B cell (primary cell): ENCODE measurements around the gene PALD1. TPM values are rescaled to one million over a fixed set of nuclear protein-coding genes. Genes with fewer than 3 reads are reported as not detected.

ENCODE experiments used
- ATAC-seq: fragments of 200-7000 bp; cut with Tn5 transposase; one replicate; pipeline ENCODE4 v1.10.0; 2021; ENCODE audit warnings: low read depth, mild to moderate bottlenecking, moderate number of reproducible peaks, moderate library complexity
- CTCF ChIA-PET: fragments of 350-600 bp; sonication (Branson Sonifier 250); formaldehyde crosslinking; loops from one replicate; lab custom pipeline; 2021; ENCODE audit warnings: antibody characterized with exemption, inconsistent platforms; lab: Charles Lee
- POLR2A ChIA-PET: fragments of 350-600 bp; sonication (Branson Sonifier 250); formaldehyde crosslinking; loops from one replicate; lab custom pipeline; 2021; ENCODE audit warnings: antibody characterized with exemption; lab: Charles Lee
- DNase-seq: peaks from one replicate; pipeline ENCODE4 v3.0.0; 2013
- H2AFZ ChIP-seq: 2 replicates; pipeline ENCODE4 v1.6.1; 2012; ENCODE audit warnings: mild to moderate bottlenecking, low read depth, low read length; ENCODE audit not compliant: insufficient read depth, poor library complexity, severe bottlenecking
- H3K27ac ChIP-seq, 2 donors: 1 replicate in 1 of 2; 2 replicates in 1 of 2; pipeline ENCODE4 v1.5.1; 2012 to 2013; ENCODE audit warnings: low read length in 2 of 2, mild to moderate bottlenecking in 2 of 2, moderate library complexity in 1 of 2
- H3K27me3 ChIP-seq, 4 experiments: fragments of 200-600 bp in 1 of 4; sonication (generic) in 1 of 4; replicated peaks in 1 of 4; 1 replicate in 2 of 4; 2 replicates in 2 of 4; pipeline versions ENCODE4 v1.6.1 to v1.7.0; 2013 to 2016; ENCODE audit warnings: low read length in 3 of 4, mild to moderate bottlenecking in 2 of 4, mixed read lengths in 1 of 4, moderate library complexity in 1 of 4; ENCODE audit not compliant: insufficient read depth in 4 of 4, control insufficient read depth in 3 of 4; ENCODE audit errors: control extremely low read depth in 1 of 4
- H3K36me3 ChIP-seq, 2 experiments: replicated peaks in 1 of 2; 1 replicate in 1 of 2; 2 replicates in 1 of 2; pipeline versions ENCODE4 v1.6.1 to v1.7.1; 2013; ENCODE audit warnings: low read length in 1 of 2; ENCODE audit not compliant: insufficient read depth in 2 of 2, control insufficient read depth in 1 of 2; ENCODE audit errors: control extremely low read depth in 1 of 2, extremely low read depth in 1 of 2
- H3K4me1 ChIP-seq, 2 donors: fragments of 200-600 bp in 1 of 2; sonication (generic) in 1 of 2; 1 replicate in 1 of 2; 2 replicates in 1 of 2; pipeline versions ENCODE4 v1.5.1 to v1.6.1; 2013 to 2017; ENCODE audit warnings: low read length in 2 of 2; ENCODE audit not compliant: control insufficient read depth in 2 of 2, insufficient read depth in 2 of 2
- H3K4me2 ChIP-seq: replicated peaks from 2 replicates; pipeline ENCODE3; 2012; ENCODE audit warnings: mild to moderate bottlenecking, low read depth, low read length; ENCODE audit not compliant: poor library complexity, severe bottlenecking
- H3K4me3 ChIP-seq, 5 experiments: fragments of 200-600 bp in 1 of 5; sonication (generic) in 1 of 5; 1 replicate in 3 of 5; 2 replicates in 2 of 5; pipeline versions ENCODE4 v1.5.1 to v1.7.0; 2011 to 2016; ENCODE audit warnings: low read length in 4 of 5, mild to moderate bottlenecking in 4 of 5, low read depth in 2 of 5, control low read depth in 1 of 5, moderate library complexity in 1 of 5; ENCODE audit not compliant: insufficient read depth in 1 of 5; ENCODE audit errors: control extremely low read depth in 1 of 5, extremely low read depth in 1 of 5
- H3K79me2 ChIP-seq: fragments of 200-600 bp; sonication (generic); one replicate; pipeline ENCODE4 v1.6.0; 2016; ENCODE audit warnings: low read length; ENCODE audit not compliant: control insufficient read depth, insufficient read depth
- H3K9ac ChIP-seq: fragments of 200-600 bp; sonication (generic); 2 replicates; pipeline ENCODE4 v1.6.1; 2017; ENCODE audit warnings: mild to moderate bottlenecking, low read length, moderate library complexity
- H3K9me3 ChIP-seq, 3 donors: one replicate each; pipeline versions ENCODE4 v1.6.1 to v1.7.1; 2013; ENCODE audit warnings: low read length in 2 of 3; ENCODE audit not compliant: control insufficient read depth in 2 of 3, insufficient read depth in 1 of 3; ENCODE audit errors: control extremely low read depth in 1 of 3
- H4K20me1 ChIP-seq: 2 replicates; pipeline ENCODE4 v1.6.0; 2012; ENCODE audit warnings: mild to moderate bottlenecking, low read length; ENCODE audit not compliant: insufficient read depth, control insufficient read depth, poor library complexity, severe bottlenecking
- H3K27ac Mint-ChIP-seq: one replicate; pipeline ENCODE4 v1.8.0; 2021; ENCODE audit warnings: mixed read lengths
- H3K27me3 Mint-ChIP-seq: one replicate; pipeline ENCODE4 v1.8.0; 2021; ENCODE audit warnings: mixed read lengths
- H3K4me1 Mint-ChIP-seq: one replicate; pipeline ENCODE4 v1.8.0; 2021; ENCODE audit warnings: mixed read lengths
- H3K4me3 Mint-ChIP-seq: one replicate; pipeline ENCODE4 v1.8.0; 2021; ENCODE audit warnings: mixed read lengths
- H3K9me3 Mint-ChIP-seq: one replicate; pipeline ENCODE4 v1.8.0; 2022; ENCODE audit warnings: mixed read lengths; ENCODE audit not compliant: insufficient read depth
- CTCF ChIP-seq: fragments of 200-600 bp; IDR thresholded peaks from one replicate; pipeline ENCODE4 v1.8.0; 2022; ENCODE audit warnings: antibody characterized with exemption, mild to moderate bottlenecking
- EZH2 ChIP-seq: IDR thresholded peaks from 2 replicates; pipeline ENCODE4 v1.6.1; 2012; ENCODE audit warnings: borderline replicate concordance, low read depth, mild to moderate bottlenecking, moderate library complexity, low read length; ENCODE audit not compliant: insufficient read depth, poor library complexity, severe bottlenecking
- WGBS: methylation state at CpG from one replicate; pipeline ENCODE4 v1.1.5; 2013; ENCODE audit warnings: missing lambda C conversion rate; ENCODE audit not compliant: insufficient coverage; 5-methylcytosine and 5-hydroxymethylcytosine counted together
- intact Hi-C: fragments of 100-400 bp; cut with micrococcal nuclease; formaldehyde crosslinking; loops from one replicate; pipeline ENCODE4 v1.10.0; 2022
- polyA plus RNA-seq: library from polyadenylated mRNA; depleted of rRNA; stranded (reverse); fragments of >200 nt; gene quantifications from 2 replicates; pipeline ENCODE4 v1.2.3, GENCODE V29; 2012
- total RNA-seq, 2 donors: library from RNA; stranded (reverse); fragments of 120-200 nt in 1 of 2; gene quantifications; 1 replicate in 1 of 2; 2 replicates in 1 of 2; pipeline versions ENCODE4 v1.2.3 to v1.2.4, GENCODE V29; 2013 to 2022

Gene PALD1
- total and polyA plus RNA-seq, 2 donors (not counting 1 experiment from before 2014, with no cell fraction given), result 2.2 to 2.8 TPM

GRCh38 chr10:70461397-70462348 lies 16.9 kb upstream of the PALD1 start:
- H3K27me3 ChIP-seq, result peaks cover 0 to 21% (median 11%) of the 10 kb centered on the region in 4 experiments
- peak overlapping the region; percentile 15 for H3K27ac Mint-ChIP-seq
- POLR2A ChIA-PET, result no interaction called here

More at GRCh38 chr10:70461397-70462348, 16.9 kb upstream of the PALD1 start:
- DNase-seq (peak; percentile 74), ATAC-seq (peak; percentile 78)
- H3K27ac ChIP-seq, result no peak overlapping the region
- intact Hi-C loops, result loop anchor here (1.0 to 5.0 kb wide), 4 partner anchors 33 to 419 kb away; no protein-coding TSS in a partner anchor
- H3K9ac ChIP-seq, result no peak overlapping the region
- no peaks in the 10 kb centered on the region for H3K9me3 Mint-ChIP-seq
- peaks cover 12 to 15% of the 10 kb centered on the region in 2 donors for H3K4me1 ChIP-seq
- H3K9me3 ChIP-seq, result peaks cover 0 to 4% (median 0%) of the 10 kb centered on the region in 3 donors
- H3K4me3 ChIP-seq, result no peak overlapping the region
- CTCF ChIA-PET, result interaction anchor here (0.7 to 6.3 kb wide), 47 partner anchors 9 to 418 kb away, joined by 3 to 162 read pairs (median 5); partner anchors contain the start of genes LRRC20, NODAL, PALD1 and SAR1A
- H3K4me2 ChIP-seq, result no peak overlapping the region
- 59% methylated on average over 10 of the region's 13 CpGs for WGBS
- TF ChIP-seq EZH2 (no peak), CTCF (peak; percentile 90)
- H3K27me3 Mint-ChIP-seq, result peaks cover 22% of the 10 kb centered on the region
- H4K20me1 ChIP-seq, result no peaks in the 10 kb centered on the region
- no peaks in the 10 kb centered on the region for H3K36me3 ChIP-seq
- H3K79me2 ChIP-seq, result no peaks in the 10 kb centered on the region
- H3K4me3 Mint-ChIP-seq, result no peak overlapping the region
- peaks cover 17% of the 10 kb centered on the region for H3K4me1 Mint-ChIP-seq
- H2AFZ ChIP-seq, result no peak overlapping the region
